Measurements from ENCODE around the gene CHIC2. TPM values are rescaled to one million over a fixed set of nuclear protein-coding genes. Genes with fewer than 3 reads are reported as not detected.

CHIC2 gene
- total and polyA plus RNA-seq, 2 of the 8 experiments (the other 6 are each of a cell fraction or from before 2014, with no cell fraction given) = 4.5 to 10.9 TPM

DNA sequence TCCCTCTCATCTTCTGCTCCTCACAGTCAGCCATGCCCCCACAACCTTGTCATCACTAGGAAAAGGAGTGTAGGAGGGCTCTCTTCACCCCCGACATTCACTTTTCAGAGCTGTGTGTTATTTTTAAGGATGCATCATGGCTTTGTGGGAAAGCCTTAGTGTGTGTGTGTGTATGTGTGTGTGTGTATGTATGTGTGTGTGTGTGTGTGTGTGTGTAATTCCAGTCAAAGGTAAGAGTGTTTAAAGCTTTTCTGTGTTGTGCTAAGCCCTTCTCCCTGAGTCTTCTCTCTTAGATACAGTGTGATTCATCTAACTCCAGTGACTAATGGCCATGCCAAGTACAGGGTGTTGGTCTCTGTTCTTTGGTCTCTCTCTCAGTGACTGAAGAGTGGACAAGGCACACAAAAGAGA is 76.6 kb downstream of the CHIC2 start (continued):
- TF ChIP-seq BACH1 (IDR thresholded peaks at IDR 0.05; ENCODE audit: low read length) (no peak), CTBP2 (IDR thresholded peaks at IDR 0.05; ENCODE audit: borderline replicate concordance, insufficient read depth, insufficient read length, low read length) (no peak), SAP30 (IDR thresholded peaks at IDR 0.05; ENCODE audit: insufficient read depth, insufficient replicate concordance, low read length) (no peak), KDM1A (IDR thresholded peaks at IDR 0.05; ENCODE audit: borderline replicate concordance, low read length) (no peak), CBX5 (IDR thresholded peaks at IDR 0.05; ENCODE audit: low read depth, low read length) (no peak), RAD21 (IDR thresholded peaks at IDR 0.05 in 1 of 2, conservative IDR thresholded peaks at IDR 0.05 in 1 of 2; ENCODE audit: low read depth in 2 of 2, low read length in 2 of 2) (no peak), SP1 (IDR thresholded peaks at IDR 0.05; ENCODE audit: low read depth, low read length) (no peak), SRF (IDR thresholded peaks at IDR 0.05; ENCODE audit: low read depth, low read length) (no peak), TCF12 (IDR thresholded peaks at IDR 0.05; ENCODE audit: low read depth, low read length) (no peak)

All from H1 (cell line).